Ovary (tissue), 9 donors: ENCODE measurements around the gene PI4K2A. TPM values are rescaled to one million over a fixed set of nuclear protein-coding genes. Genes with fewer than 3 reads are reported as not detected.
"Not testable (repeated sequence)": the region's sequence is repeated elsewhere in the genome, so short reads cannot be mapped to it uniquely, and the experiment has no call there.

Source experiments
- DNase-seq, 5 donors: peaks; one replicate each; pipeline ENCODE4 v3.0.0-alpha.2; 2019 to 2020
- H3K27ac ChIP-seq, 2 donors: fragments of 200-600 bp; one replicate each; pipeline versions ENCODE4 v1.5.1 to v1.8.0; 2019 to 2022
- H3K27me3 ChIP-seq: fragments of 200-600 bp; one replicate; pipeline ENCODE4 v1.8.0; 2022
- H3K36me3 ChIP-seq: fragments of 200-600 bp; sonication (generic); one replicate; pipeline ENCODE4 v1.5.1; 2019
- H3K4me1 ChIP-seq: one replicate; pipeline ENCODE4 v1.8.1; 2013; ENCODE audit warnings: mild to moderate bottlenecking, moderate library complexity; ENCODE audit not compliant: insufficient read depth
- H3K4me3 ChIP-seq: fragments of 200-600 bp; sonication (generic); one replicate; pipeline ENCODE4 v1.5.1; 2017
- H3K9me3 ChIP-seq, 2 donors: fragments of 200-600 bp in 1 of 2; sonication (generic) in 1 of 2; one replicate each; pipeline versions ENCODE4 v1.5.1 to v1.8.1; 2013 to 2019; ENCODE audit warnings: mild to moderate bottlenecking in 1 of 2, moderate library complexity in 1 of 2
- EP300 ChIP-seq: sonication (generic); formaldehyde crosslinking; IDR thresholded peaks from one replicate; pipeline ENCODE4 v1.6.1; 2017; ENCODE audit warnings: antibody characterized with exemption
- POLR2A ChIP-seq: fragments of 450-650 bp; IDR thresholded peaks from one replicate; pipeline ENCODE4 v1.6.1; 2017; ENCODE audit warnings: antibody characterized with exemption, mild to moderate bottlenecking, moderate library complexity
- WGBS, 3 donors: extraction: QIAGEN DNeasy Blood & Tissue Kit in 1 of 3; methylation state at CpG; one replicate each; pipeline versions ENCODE4 v1.1.5 to v1.1.7; 2013 to 2017; 5-methylcytosine and 5-hydroxymethylcytosine counted together
- intact Hi-C, 4 donors: fragments of 100-400 bp; cut with DNase I; formaldehyde crosslinking; loops; one replicate each; pipeline versions ENCODE4 v1.11.0 to v1.15.1; 2022 to 2023
- polyA plus RNA-seq, 2 donors: library from polyadenylated mRNA; stranded (reverse); fragments of 200-250 nt in 1 of 2; fragments of 350-450 nt in 1 of 2; fragmentation: Illumina TruSeq in 1 of 2; extraction: RNeasy Lipid Tissue Mini Kit (QIAGEN cat#74804) in 1 of 2; gene quantifications; one replicate each; pipeline ENCODE4 v1.2.3, GENCODE V29; 2013 to 2014
- total RNA-seq, 7 donors: library from RNA; depleted of rRNA in 2 of 7; stranded (reverse); fragments of >200 nt in 2 of 7; fragmentation: NEBNext Ultra II Directional in 3 of 7; extraction: Animal tissue kit (Norgen Biotek cat#: 25700) in 3 of 7; gene quantifications; one replicate each; pipeline versions ENCODE4 v1.1.0 to v1.2.4, GENCODE V29; 2016 to 2023
- TF ChIP-seq, protein P1 (sequence below), 3 donors: fragments of 450-650 bp in 2 of 3; fragments of 200-600 bp in 1 of 3; IDR thresholded peaks; one replicate each; pipeline versions ENCODE4 v1.5.1 to v1.8.0; 2016 to 2022; ENCODE audit warnings: antibody characterized with exemption in 3 of 3, mild to moderate bottlenecking in 1 of 3
- donor health status: DM: no; HTN: no; CAD: no; lungs with moderate emphysema.
- donor health status: DM: no; HTN: no; CAD: no.
- donor health status: Bipolar disorder and iron deficiency.
- donor health status: DM: yes; HTN: yes; CAD: no.
- donor health status: DM: no; HTN: no; CAD: no.
- donor health status: DM: yes; HTN: yes; CAD: no.

Gene PI4K2A
- total and polyA plus RNA-seq, 9 donors = 10.8 to 23.8 (median 12.6) TPM

DNA sequence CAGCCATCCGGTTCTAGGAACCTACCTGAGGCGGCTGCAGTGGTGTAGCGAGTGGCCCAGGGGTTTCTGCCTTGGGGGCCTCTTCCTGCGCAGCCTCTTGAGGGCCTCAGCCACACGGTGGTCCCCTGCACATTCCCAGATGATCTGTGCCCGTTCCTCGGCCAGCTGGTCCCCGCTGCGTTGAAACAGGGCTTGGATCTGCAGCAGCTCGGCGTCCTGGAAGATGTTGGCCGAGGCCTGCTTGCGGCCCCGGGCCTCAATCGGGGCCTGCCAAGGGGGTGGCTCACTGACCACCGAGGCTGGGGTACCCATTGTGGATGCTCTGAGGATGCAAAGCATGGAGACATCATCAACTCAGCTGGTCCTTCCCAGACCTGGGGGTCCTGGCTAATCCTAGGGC lies 39.1 kb downstream of the PI4K2A start:
- Histone ChIP-seq H3K4me1 (peaks cover 9% of the 10 kb centered on the region), H3K9me3 (no peaks in the 10 kb centered on the region), H3K4me3 (no peak overlapping the region), H3K27me3 (no peaks in the 10 kb centered on the region), H3K36me3 (no peaks in the 10 kb centered on the region), H3K27ac (no peak overlapping the region)
- no peak for TF ChIP-seq EP300
- no peak for TF ChIP-seq POLR2A
- TF ChIP-seq, protein P1, sequence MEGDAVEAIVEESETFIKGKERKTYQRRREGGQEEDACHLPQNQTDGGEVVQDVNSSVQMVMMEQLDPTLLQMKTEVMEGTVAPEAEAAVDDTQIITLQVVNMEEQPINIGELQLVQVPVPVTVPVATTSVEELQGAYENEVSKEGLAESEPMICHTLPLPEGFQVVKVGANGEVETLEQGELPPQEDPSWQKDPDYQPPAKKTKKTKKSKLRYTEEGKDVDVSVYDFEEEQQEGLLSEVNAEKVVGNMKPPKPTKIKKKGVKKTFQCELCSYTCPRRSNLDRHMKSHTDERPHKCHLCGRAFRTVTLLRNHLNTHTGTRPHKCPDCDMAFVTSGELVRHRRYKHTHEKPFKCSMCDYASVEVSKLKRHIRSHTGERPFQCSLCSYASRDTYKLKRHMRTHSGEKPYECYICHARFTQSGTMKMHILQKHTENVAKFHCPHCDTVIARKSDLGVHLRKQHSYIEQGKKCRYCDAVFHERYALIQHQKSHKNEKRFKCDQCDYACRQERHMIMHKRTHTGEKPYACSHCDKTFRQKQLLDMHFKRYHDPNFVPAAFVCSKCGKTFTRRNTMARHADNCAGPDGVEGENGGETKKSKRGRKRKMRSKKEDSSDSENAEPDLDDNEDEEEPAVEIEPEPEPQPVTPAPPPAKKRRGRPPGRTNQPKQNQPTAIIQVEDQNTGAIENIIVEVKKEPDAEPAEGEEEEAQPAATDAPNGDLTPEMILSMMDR (IDR thresholded peaks at IDR 0.05) = no peak
- WGBS, 3 donors = 90 to 92% (median 92%) methylated on average over 15 to 16 of the region's 16 CpGs
- intact Hi-C loops = loop anchor here in 1 of 4 donors (10.0 kb wide), 1 partner anchor 55 kb away; the partner anchor contains the start of gene ZFYVE27
- no peak for DNase-seq

DNA sequence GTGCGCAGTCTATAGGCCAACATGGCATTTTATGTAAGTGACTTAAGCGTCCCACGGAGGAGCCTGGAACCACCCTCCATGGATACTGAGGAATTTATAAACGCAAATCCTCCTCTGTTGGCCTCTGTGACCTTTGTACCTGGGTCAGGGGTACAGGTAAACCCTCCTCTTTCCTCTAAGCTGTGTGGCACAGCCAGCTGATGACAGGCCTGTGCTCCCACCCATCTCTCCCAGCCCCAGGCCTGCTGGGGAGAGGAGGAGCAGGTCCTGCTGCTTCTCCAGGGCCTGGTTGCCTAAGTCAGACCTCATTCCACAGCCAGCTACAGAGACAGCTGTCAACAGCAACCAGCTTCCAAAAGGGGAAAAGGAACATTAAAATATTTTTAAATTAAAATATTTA lies 41.6 kb downstream of the PI4K2A start:
- DNase-seq = no peak
- H3K9me3 ChIP-seq = no peaks in the 10 kb centered on the region
- no peaks in the 10 kb centered on the region for H3K27me3 ChIP-seq
- no peak overlapping the region for H3K4me3 ChIP-seq
- intact Hi-C loops = no loop called here
- no peaks in the 10 kb centered on the region for H3K36me3 ChIP-seq
- H3K27ac ChIP-seq = no peak overlapping the region
- peaks cover 15% of the 10 kb centered on the region for H3K4me1 ChIP-seq
- WGBS, 3 donors = 82 to 84% (median 82%) methylated on average over 4 of the region's 4 CpGs
- TF ChIP-seq, protein P1 (IDR thresholded peaks at IDR 0.05) = no peak
- TF ChIP-seq EP300 = no peak
- no peak for TF ChIP-seq POLR2A

DNA sequence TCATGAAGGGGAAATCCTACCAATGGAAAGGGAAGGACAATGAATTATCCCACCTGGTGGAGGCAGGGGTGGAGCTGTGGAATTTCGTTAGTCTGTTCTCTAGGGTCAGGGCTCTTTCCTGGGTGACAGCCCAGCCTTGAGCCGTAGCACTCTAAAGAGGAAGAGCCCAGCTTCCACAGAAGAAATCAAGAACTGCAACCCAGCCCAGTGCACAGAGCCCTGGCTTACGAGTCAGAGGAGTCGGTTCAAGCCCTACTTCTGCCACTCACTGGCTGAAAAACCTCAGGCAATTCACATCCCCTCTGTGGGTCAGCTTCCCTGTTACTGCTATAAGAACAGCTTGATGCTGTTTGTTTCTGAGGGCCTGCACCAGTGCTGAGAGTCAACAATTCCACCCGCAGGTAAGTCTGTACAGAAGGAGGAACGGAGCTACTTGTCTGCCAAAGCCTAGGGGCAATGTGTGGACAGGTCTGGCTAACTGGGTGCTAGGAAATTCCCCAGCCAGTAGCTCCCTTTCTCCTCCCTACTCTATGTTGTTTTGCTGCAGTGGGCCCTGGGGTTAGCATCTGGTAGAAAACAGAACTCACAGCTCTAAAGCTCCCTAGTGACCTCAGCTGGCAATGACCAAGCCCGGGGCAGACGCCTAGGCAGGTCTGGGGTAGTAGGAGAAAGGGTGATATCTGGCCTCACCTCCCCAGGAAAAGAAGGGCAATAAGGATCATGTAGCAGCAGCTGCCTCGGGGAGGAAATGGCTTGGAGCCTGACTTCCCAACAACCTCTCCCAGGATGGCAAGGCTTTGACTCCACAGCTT lies 43.3 kb downstream of the PI4K2A start:
- Histone ChIP-seq H3K27ac (peak overlapping the region; percentile 45 to 47), H3K36me3 (no peaks in the 10 kb centered on the region), H3K27me3 (no peaks in the 10 kb centered on the region), H3K4me1 (peaks cover 18% of the 10 kb centered on the region), H3K9me3 (no peaks in the 10 kb centered on the region), H3K4me3 (peak overlapping the region; percentile 12)
- intact Hi-C loops = no loop called here
- TF ChIP-seq, protein P1 (IDR thresholded peaks at IDR 0.05) = no peak
- TF ChIP-seq POLR2A (no peak), EP300 (no peak)
- DNase-seq = peak in 1 of 5 donors; percentile 31
- WGBS, 3 donors = 34 to 47% (median 42%) methylated on average over 9 of the region's 9 CpGs

DNA sequence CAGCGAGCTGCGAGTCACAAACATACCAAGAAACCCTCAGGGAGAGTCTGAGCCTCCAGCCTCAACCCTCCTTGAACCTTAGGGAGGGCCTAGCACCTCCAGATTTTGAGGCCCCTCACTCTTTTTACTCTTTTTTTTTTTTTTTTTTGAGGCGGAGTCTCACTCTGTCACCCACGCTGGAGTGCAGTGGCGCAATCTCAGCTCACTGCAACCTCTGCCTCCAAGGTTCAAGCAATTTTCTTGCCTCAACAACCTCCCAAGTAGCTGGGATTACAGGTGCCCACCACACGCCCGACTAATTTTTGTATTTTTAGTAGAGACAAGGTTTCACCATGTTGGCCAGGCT lies 43.9 kb downstream of the PI4K2A start:
- H3K36me3 ChIP-seq, intact Hi-C loops, H3K9me3 ChIP-seq, H3K27me3 ChIP-seq, DNase-seq: not testable (repeated sequence)
- peaks cover 18% of the 10 kb centered on the region for H3K4me1 ChIP-seq
- H3K27ac ChIP-seq = peak overlapping the region in 1 of 2 donors; percentile 47
- H3K4me3 ChIP-seq = peak overlapping the region; percentile 12
- WGBS, 3 donors = 78 to 87% (median 84%) methylated on average over 7 of the region's 7 CpGs

- Histone ChIP-seq H3K4me1 (peaks cover 18% of the 10 kb centered on the region), H3K27me3 (no peaks in the 10 kb centered on the region), H3K36me3 (no peaks in the 10 kb centered on the region), H3K27ac (peak overlapping the region in 1 of 2 donors; percentile 47), H3K9me3 (no peaks in the 10 kb centered on the region), H3K4me3 (peak overlapping the region; percentile 86)
- TF ChIP-seq, protein P1 (IDR thresholded peaks at IDR 0.05) = no peak
- TF ChIP-seq POLR2A = no peak
- TF ChIP-seq EP300 = no peak
- DNase-seq = no peak
- 70 to 77% (median 75%) methylated on average over 5 of the region's 5 CpGs for WGBS, 3 donors
- intact Hi-C loops = loop anchor here in 1 of 4 donors (5.0 kb wide), 1 partner anchor 37 kb away; no protein-coding TSS in a partner anchor
Measured at GRCh38 chr10:97684866-97685394, 44.5 kb downstream of the PI4K2A start.
